Glutamatergic neuron (in vitro differentiated cells): ENCODE measurements around the gene EZH2. TPM values are rescaled to one million over a fixed set of nuclear protein-coding genes. Genes with fewer than 3 reads are reported as not detected.

ENCODE experiments used
- DNase-seq: peaks from one replicate; pipeline ENCODE4 v3.0.0; 2022
- H3K27ac Mint-ChIP-seq: one replicate; pipeline ENCODE4 v1.8.0; 2020; ENCODE audit warnings: mild to moderate bottlenecking, mixed read lengths, inconsistent platforms; ENCODE audit not compliant: unreplicated experiment
- H3K27me3 Mint-ChIP-seq: one replicate; pipeline ENCODE4 v1.8.0; 2020; ENCODE audit warnings: mild to moderate bottlenecking, moderate library complexity, mixed read lengths, inconsistent platforms; ENCODE audit not compliant: unreplicated experiment
- H3K36me3 Mint-ChIP-seq: one replicate; pipeline ENCODE4 v1.8.0; 2020; ENCODE audit warnings: mild to moderate bottlenecking, mixed read lengths, inconsistent platforms; ENCODE audit not compliant: unreplicated experiment
- H3K4me1 Mint-ChIP-seq: one replicate; pipeline ENCODE4 v1.8.0; 2020; ENCODE audit warnings: mild to moderate bottlenecking, low read depth, mixed read lengths, inconsistent platforms; ENCODE audit not compliant: unreplicated experiment
- H3K4me3 Mint-ChIP-seq: one replicate; pipeline ENCODE4 v1.8.0; 2020; ENCODE audit warnings: mild to moderate bottlenecking, mixed read lengths, inconsistent platforms; ENCODE audit not compliant: unreplicated experiment
- H3K9me3 Mint-ChIP-seq: one replicate; pipeline ENCODE4 v1.8.0; 2020; ENCODE audit warnings: mild to moderate bottlenecking, moderate library complexity, mixed read lengths, inconsistent platforms; ENCODE audit not compliant: unreplicated experiment
- total RNA-seq: library from RNA; stranded (reverse); fragmentation: NEBNext Ultra II Directional; extraction: Animal tissue kit (Norgen Biotek cat#: 25700); gene quantifications from one replicate; pipeline ENCODE4 v1.2.1, GENCODE V29; 2021; ENCODE audit not compliant: unreplicated experiment
- TF ChIP-seq, protein P1 (sequence below): fragments of 200-600 bp; sonication (generic); IDR thresholded peaks from one replicate; pipeline ENCODE4 v1.5.0; 2021; ENCODE audit not compliant: partially characterized antibody, unreplicated experiment

EZH2 gene
- total RNA-seq, 1 donor from 2014 or later, result 314 TPM

GRCh38 chr7:148918058-148918596 lies 34.0 kb upstream of the EZH2 start:
- H3K9me3 Mint-ChIP-seq, result no peaks in the 10 kb centered on the region
- no peak overlapping the region for H3K27ac Mint-ChIP-seq
- no peak overlapping the region for H3K4me3 Mint-ChIP-seq
- H3K4me1 Mint-ChIP-seq, result peaks cover 22% of the 10 kb centered on the region
- TF ChIP-seq, protein P1, sequence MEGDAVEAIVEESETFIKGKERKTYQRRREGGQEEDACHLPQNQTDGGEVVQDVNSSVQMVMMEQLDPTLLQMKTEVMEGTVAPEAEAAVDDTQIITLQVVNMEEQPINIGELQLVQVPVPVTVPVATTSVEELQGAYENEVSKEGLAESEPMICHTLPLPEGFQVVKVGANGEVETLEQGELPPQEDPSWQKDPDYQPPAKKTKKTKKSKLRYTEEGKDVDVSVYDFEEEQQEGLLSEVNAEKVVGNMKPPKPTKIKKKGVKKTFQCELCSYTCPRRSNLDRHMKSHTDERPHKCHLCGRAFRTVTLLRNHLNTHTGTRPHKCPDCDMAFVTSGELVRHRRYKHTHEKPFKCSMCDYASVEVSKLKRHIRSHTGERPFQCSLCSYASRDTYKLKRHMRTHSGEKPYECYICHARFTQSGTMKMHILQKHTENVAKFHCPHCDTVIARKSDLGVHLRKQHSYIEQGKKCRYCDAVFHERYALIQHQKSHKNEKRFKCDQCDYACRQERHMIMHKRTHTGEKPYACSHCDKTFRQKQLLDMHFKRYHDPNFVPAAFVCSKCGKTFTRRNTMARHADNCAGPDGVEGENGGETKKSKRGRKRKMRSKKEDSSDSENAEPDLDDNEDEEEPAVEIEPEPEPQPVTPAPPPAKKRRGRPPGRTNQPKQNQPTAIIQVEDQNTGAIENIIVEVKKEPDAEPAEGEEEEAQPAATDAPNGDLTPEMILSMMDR, result no peak
- no peak for DNase-seq
- H3K27me3 Mint-ChIP-seq, result no peaks in the 10 kb centered on the region
- no peaks in the 10 kb centered on the region for H3K36me3 Mint-ChIP-seq

DNA sequence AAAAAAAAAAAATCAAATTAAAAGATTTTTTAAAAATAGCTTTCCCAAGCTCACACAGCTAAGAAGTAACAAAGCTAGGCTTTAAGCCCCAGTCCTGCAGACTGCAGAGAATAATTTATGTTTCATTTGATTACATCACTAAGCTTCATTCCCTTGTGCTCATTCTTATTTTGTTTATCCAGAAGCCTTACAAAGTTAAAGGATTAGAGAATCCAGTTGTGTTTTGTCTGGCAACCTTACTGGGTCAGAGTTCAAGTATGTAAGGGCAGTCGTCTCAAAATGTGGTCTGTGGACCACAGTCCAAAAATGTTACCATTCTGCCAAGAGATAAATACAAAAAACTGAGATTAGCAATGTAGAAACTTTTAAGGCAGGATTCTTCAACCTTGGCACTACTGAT lies 32.1 kb upstream of the EZH2 start:
- no peak overlapping the region for H3K27ac Mint-ChIP-seq

DNA sequence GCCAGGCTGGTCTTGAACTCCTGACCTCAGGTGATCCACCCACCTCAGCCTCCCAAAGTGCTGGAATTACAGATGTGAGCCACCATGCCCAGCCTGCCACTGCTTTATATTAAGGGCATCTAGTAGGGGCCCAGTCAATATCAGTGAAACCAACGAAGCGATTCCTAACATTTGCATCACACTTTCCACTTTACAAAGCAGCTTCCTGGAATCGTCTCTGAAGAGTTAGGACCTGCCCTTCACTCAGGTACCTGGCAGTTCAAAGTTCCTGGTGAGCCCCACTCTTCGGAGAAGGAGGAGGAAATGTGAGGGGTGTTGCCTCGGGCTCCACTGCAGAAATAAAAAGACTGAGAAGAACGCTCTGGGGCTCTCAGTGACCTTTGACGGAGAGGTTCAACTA lies 31.1 kb upstream of the EZH2 start:
- Mint-ChIP-seq H3K36me3 (no peaks in the 10 kb centered on the region), H3K4me3 (no peak overlapping the region), H3K9me3 (no peaks in the 10 kb centered on the region), H3K27ac (no peak overlapping the region), H3K4me1 (peaks cover 12% of the 10 kb centered on the region), H3K27me3 (peaks cover 2% of the 10 kb centered on the region)
- TF ChIP-seq, protein P1, result no peak
- DNase-seq, result no peak

More for the DNA sequence above, 32.1 kb upstream of the EZH2 start:
- TF ChIP-seq, protein P1, result no peak
- no peak for DNase-seq
- H3K4me3 Mint-ChIP-seq, result no peak overlapping the region
- H3K36me3 Mint-ChIP-seq, result no peaks in the 10 kb centered on the region
- peaks cover 2% of the 10 kb centered on the region for H3K27me3 Mint-ChIP-seq
- H3K9me3 Mint-ChIP-seq, result no peaks in the 10 kb centered on the region
- peaks cover 17% of the 10 kb centered on the region for H3K4me1 Mint-ChIP-seq

DNA sequence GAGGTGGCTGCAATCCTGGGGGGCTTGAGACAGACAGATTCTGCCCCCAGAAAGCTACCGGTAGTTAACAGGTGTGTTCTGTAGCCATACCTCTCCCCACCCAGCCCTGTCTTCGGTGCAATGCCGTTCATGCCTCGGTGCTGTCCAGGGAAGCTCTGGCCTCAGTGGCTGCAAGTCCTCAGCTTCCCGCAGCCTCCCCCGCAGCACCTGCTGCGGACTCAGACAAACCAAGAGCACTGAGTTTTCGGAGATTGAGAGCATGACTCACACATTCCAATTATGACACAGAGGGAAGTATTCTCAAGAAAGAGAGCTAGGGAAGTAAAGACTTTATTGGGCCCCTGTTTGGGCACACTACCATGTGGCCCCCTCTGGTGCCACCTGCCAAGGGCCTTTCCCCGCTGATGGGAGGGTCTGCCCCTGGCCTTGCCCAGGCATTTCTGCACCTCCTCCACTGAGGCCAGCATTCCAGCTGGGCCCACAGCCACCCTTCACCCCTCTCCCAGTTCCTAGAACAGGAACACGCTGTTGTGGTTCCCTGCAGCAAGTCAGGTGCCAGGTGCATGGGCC lies 30.2 kb upstream of the EZH2 start:
- no peaks in the 10 kb centered on the region for H3K36me3 Mint-ChIP-seq

More for the DNA sequence above, 30.2 kb upstream of the EZH2 start:
- no peak overlapping the region for H3K27ac Mint-ChIP-seq
- peaks cover 8% of the 10 kb centered on the region for H3K4me1 Mint-ChIP-seq
- no peak for DNase-seq
- peaks cover 2% of the 10 kb centered on the region for H3K27me3 Mint-ChIP-seq
- H3K4me3 Mint-ChIP-seq, result no peak overlapping the region
- TF ChIP-seq, protein P1, result no peak
- H3K9me3 Mint-ChIP-seq, result no peaks in the 10 kb centered on the region
